Choroid plexus epithelial cell (primary cell): ENCODE results near the gene TEX26.

Source experiments
- DNase-seq: peaks from one replicate; pipeline ENCODE4 v3.0.0-alpha.2; 2010; ENCODE audit warnings: low read depth
- H3K4me3 ChIP-seq: 2 replicates; pipeline ENCODE4 v1.5.1; 2011; ENCODE audit warnings: low read depth, mild to moderate bottlenecking, control low read depth, low read length, moderate library complexity
- CTCF ChIP-seq: conservative IDR thresholded peaks from 2 replicates; pipeline ENCODE4 v1.5.1; 2011; ENCODE audit warnings: low read depth, mild to moderate bottlenecking, control low read depth, inconsistent platforms, low read length, moderate library complexity

The TEX26 gene

GRCh38 chr13:30927595-30927994 lies 4.9 kb upstream of the TEX26 start:
- DNase-seq: no peak
- no peak for TF ChIP-seq CTCF
- no peak overlapping the region for H3K4me3 ChIP-seq

DNA sequence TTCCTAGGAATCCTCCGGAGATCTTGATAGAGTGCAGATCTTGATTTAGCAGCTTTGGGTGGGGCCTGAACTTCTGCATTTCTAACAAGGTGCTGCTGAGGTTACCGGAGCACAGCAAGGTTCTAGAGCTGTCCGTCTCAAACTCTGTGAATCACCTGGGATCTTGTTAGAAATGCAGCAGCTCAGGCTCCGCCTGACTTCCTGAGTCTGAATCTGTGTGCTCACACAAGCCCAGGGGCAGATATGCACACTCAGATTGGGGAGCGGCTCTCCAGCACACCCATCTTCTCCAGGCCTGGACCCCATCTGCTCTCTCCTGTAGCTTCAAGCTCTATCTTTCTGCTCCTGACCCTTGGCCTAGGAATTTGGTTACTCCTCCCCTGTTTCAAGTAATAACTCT lies 3.5 kb upstream of the TEX26 start:
- H3K4me3 ChIP-seq: no peak overlapping the region
- no peak for TF ChIP-seq CTCF
- no peak for DNase-seq

GRCh38 chr13:30933354-30933670 lies 856 bp downstream of the TEX26 start:
- no peak for DNase-seq
- H3K4me3 ChIP-seq: no peak overlapping the region
- TF ChIP-seq CTCF: no peak

DNA sequence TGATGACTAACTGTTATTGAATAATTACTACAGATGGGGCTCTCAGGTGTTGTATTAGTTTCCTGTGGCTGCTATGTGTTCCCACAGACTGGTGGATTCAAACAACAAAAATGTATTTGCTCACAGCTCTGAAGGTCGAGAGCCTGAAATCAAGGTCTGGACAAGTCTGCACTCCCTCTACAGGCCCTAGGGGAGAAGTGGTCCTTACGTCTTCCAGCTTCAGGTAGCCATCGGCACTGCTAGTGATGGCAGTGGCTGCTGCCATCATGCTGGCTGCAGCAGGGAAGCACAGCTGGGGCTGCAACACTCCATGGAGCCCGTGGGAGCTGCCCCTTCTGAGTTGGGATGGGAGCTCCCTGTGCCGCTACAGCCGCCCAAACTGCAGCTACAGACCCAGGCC lies 1.9 kb downstream of the TEX26 start:
- DNase-seq: peak; percentile 59
- H3K4me3 ChIP-seq: no peak overlapping the region
- peak; percentile 51 for TF ChIP-seq CTCF

- no peak overlapping the region for H3K4me3 ChIP-seq
- TF ChIP-seq CTCF: no peak
- no peak for DNase-seq
Observed at GRCh38 chr13:30934803-30935202, 2.3 kb downstream of the TEX26 start.

DNA sequence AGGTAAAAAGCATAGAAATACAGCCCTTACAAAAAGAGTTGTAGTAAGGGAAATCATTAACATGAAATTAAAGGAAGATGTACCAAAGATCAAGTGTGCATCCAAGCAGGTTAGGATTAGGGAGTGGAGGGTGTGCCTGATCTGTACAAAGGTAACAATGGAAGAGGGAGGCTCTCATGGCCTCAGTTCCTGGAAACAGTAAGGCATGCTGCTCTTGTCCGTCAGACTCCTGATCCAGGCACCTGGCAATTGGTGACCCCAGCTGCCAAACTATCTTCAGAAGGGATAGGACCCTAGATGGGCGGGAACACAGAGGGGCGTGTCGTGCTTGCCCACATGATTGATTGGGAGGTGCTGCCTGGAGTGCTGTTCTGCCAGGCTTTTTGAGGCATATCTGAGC lies 4.5 kb downstream of the TEX26 start:
- no peak for DNase-seq
- H3K4me3 ChIP-seq: no peak overlapping the region
- TF ChIP-seq CTCF: no peak

- DNase-seq: no peak
- H3K4me3 ChIP-seq: no peak overlapping the region
- no peak for TF ChIP-seq CTCF
Observed at GRCh38 chr13:30943881-30944280, 11.4 kb downstream of the TEX26 start.
